HepG2 (cell line): ENCODE measurements around the gene PNKD. TPM values are rescaled to one million over a fixed set of nuclear protein-coding genes. Genes with fewer than 3 reads are reported as not detected.

ENCODE experiments used
- CBX2 ChIP-seq, 2 experiments: fragments of 200-600 bp in 1 of 2; sonication (generic); formaldehyde crosslinking in 1 of 2; IDR thresholded peaks; 2 replicates each; pipeline versions ENCODE4 v1.7.0 to v1.8.1; 2018 to 2022; ENCODE audit warnings: low read depth in 2 of 2, low read length in 1 of 2, mild to moderate bottlenecking in 1 of 2, missing genetic modification reagents in 1 of 2
- HOXA9 ChIP-seq: sonication (generic); formaldehyde crosslinking; IDR thresholded peaks from 2 replicates; pipeline ENCODE4 v1.8.1; 2022; ENCODE audit warnings: missing genetic modification reagents, mild to moderate bottlenecking, moderate library complexity, borderline replicate concordance
- KDM3A ChIP-seq: IDR thresholded peaks from 2 replicates; pipeline ENCODE4 v1.6.1; 2018; ENCODE audit warnings: low read depth, missing compliant biosample characterization
- MBD4 ChIP-seq: IDR thresholded peaks from 2 replicates; pipeline ENCODE4 v1.6.1; 2012; ENCODE audit warnings: low read length, inconsistent platforms, borderline replicate concordance
- MED8 ChIP-seq: sonication (generic); formaldehyde crosslinking; IDR thresholded peaks from 2 replicates; pipeline ENCODE4 v1.8.1; 2023; ENCODE audit warnings: mild to moderate bottlenecking, missing genetic modification reagents; ENCODE audit not compliant: insufficient replicate concordance
- MIER2 ChIP-seq: IDR thresholded peaks from 2 replicates; pipeline ENCODE4 v1.6.1; 2016; ENCODE audit warnings: missing biosample characterization, missing genetic modification reagents
- NAIF1 ChIP-seq: sonication (generic); formaldehyde crosslinking; IDR thresholded peaks from 2 replicates; pipeline ENCODE4 v1.5.0; 2020; ENCODE audit warnings: mild to moderate bottlenecking, missing genetic modification reagents, borderline replicate concordance
- NFYB ChIP-seq: sonication (generic); formaldehyde crosslinking; IDR thresholded peaks from 2 replicates; pipeline ENCODE4 v1.4.0; 2020; ENCODE audit warnings: missing genetic modification reagents
- PAF1 ChIP-seq: IDR thresholded peaks from 2 replicates; pipeline ENCODE4 v1.6.1; 2016; ENCODE audit warnings: missing genetic modification reagents, missing compliant biosample characterization
- STAG1 ChIP-seq: sonication (generic); formaldehyde crosslinking; IDR thresholded peaks from 2 replicates; pipeline ENCODE4 v1.4.0; 2020; ENCODE audit warnings: missing genetic modification reagents
- TARDBP ChIP-seq: sonication (generic); formaldehyde crosslinking; IDR thresholded peaks from 2 replicates; pipeline ENCODE4 v1.8.0; 2022; ENCODE audit warnings: mild to moderate bottlenecking, missing genetic modification reagents
- ZFP91 ChIP-seq: sonication (generic); formaldehyde crosslinking; IDR thresholded peaks from 2 replicates; pipeline ENCODE4 v1.9.0; 2022; ENCODE audit warnings: missing genetic modification reagents, mild to moderate bottlenecking, borderline replicate concordance
- ZNF343 ChIP-seq: sonication (generic); formaldehyde crosslinking; IDR thresholded peaks from 2 replicates; pipeline ENCODE4 v1.4.0; 2020; ENCODE audit warnings: mild to moderate bottlenecking, missing genetic modification reagents
- ZNF354B ChIP-seq: sonication (generic); formaldehyde crosslinking; IDR thresholded peaks from 2 replicates; pipeline ENCODE4 v1.8.0; 2022; ENCODE audit warnings: mild to moderate bottlenecking, missing genetic modification reagents
- ZNF564 ChIP-seq: sonication (generic); formaldehyde crosslinking; IDR thresholded peaks from 2 replicates; pipeline ENCODE4 v1.8.1; 2023; ENCODE audit warnings: mild to moderate bottlenecking, missing genetic modification reagents
- ZNF761 ChIP-seq: sonication (generic); formaldehyde crosslinking; conservative IDR thresholded peaks from 2 replicates; pipeline ENCODE4 v1.4.0; 2020; ENCODE audit warnings: mild to moderate bottlenecking, missing genetic modification reagents
- ZNF790 ChIP-seq: sonication (generic); formaldehyde crosslinking; IDR thresholded peaks from 2 replicates; pipeline ENCODE4 v1.8.0; 2022; ENCODE audit warnings: missing genetic modification reagents, mild to moderate bottlenecking, borderline replicate concordance
- ZZZ3 ChIP-seq: sonication (generic); formaldehyde crosslinking; IDR thresholded peaks from 2 replicates; pipeline ENCODE4 v1.4.0; 2020; ENCODE audit warnings: missing genetic modification reagents, mild to moderate bottlenecking, borderline replicate concordance
- polyA plus RNA-seq, 8 experiments: library from polyadenylated mRNA; depleted of rRNA in 3 of 8; stranded (reverse) in 7 of 8; unstranded in 1 of 8; fragments of >200 nt; fragmentation: Illumina TruSeq in 4 of 8; extraction: Trizol in 4 of 8; gene quantifications; 2 replicates each; pipeline versions ENCODE4 v1.2.1 to v1.2.3, GENCODE V29; 2011 to 2016; ENCODE audit warnings: low read depth in 4 of 8, missing spikeins in 1 of 8, mixed read lengths in 1 of 8; ENCODE audit not compliant: insufficient read depth in 1 of 8
- total RNA-seq, 5 experiments: library from RNA; depleted of rRNA; stranded (reverse); fragments of >200 nt; fragmentation: Illumina TruSeq; extraction: Trizol; gene quantifications; 2 replicates each; pipeline ENCODE4 v1.2.3, GENCODE V29; 2016; ENCODE audit warnings: low read depth in 1 of 5
- TF ChIP-seq, protein P1 (sequence below): sonication (generic); formaldehyde crosslinking; IDR thresholded peaks from 2 replicates; pipeline ENCODE4 v1.4.0; 2020; ENCODE audit warnings: missing genetic modification reagents
- TF ChIP-seq, protein P2 (sequence below): IDR thresholded peaks from 2 replicates; pipeline ENCODE4 v1.6.1; 2012; ENCODE audit warnings: low read length, improper control_type of control experiment
- TF ChIP-seq, protein P3 (sequence below): sonication (generic); formaldehyde crosslinking; IDR thresholded peaks from 2 replicates; pipeline ENCODE4 v1.8.0; 2022; ENCODE audit warnings: missing genetic modification reagents, mild to moderate bottlenecking, borderline replicate concordance

Gene PNKD
- total and polyA plus RNA-seq, 2 of the 13 experiments (the other 11 are each of a cell fraction or from before 2014, with no cell fraction given) = 55.9 to 80.4 TPM

DNA sequence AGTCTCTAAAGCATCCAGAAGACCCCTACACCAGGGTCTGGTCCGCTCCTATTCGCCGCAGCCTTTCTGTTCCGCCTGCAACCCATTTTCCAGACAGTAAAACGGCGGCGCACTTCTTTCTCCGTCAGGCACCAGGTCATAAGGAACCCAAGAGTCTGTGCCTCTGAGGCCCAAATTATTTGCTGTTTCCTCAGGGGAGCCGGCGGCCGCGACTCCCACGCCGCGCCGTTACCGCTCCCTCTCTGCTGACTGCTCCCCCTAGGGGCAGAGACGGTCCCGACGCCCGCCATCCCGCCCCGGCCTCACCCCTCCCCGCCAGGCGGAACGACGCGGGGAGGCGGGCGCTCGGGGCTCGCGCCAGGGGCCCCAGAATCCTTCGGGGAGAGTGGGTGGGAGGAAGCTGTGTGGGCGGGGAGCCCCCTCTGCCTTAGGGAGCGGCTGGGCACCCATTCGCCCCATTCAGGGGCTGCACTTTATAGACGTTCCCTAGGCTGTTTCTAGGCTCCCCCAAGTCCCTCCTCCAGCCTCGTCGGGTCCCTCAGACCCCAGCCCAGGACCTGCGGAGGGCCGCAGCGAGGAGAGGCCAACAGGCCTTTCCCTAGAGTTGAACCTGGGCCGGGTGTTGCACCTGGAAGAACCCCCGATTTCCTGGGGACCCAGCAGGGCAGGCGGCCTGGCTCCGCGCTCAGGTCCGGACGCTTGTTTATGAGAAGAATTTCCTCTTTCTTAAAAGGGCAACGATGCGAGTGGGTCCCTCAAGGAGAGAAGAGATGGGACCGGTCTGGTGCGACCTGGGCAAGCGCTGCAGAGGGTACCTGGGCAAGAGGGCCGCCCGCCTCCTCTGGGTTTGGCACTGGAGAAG lies 125.7 kb downstream of the PNKD start (continued):
- TF ChIP-seq ZNF790 (CRISPR knock-in tag) (peak; percentile 93), STAG1 (CRISPR knock-in tag) (peak; percentile 86), HOXA9 (CRISPR knock-in tag) (no peak), KDM3A (CRISPR knock-in tag) (peak; percentile 99), ZNF761 (peak; percentile 84), NAIF1 (peak; percentile 80; the same call in 1 of the 2 replicates), ZFP91 (CRISPR knock-in tag) (peak; percentile 97), ZNF354B (CRISPR knock-in tag) (no peak), MED8 (CRISPR knock-in tag) (peak; percentile 92), CBX2 (IDR thresholded peaks at IDR 0.05; ENCODE audit: low read depth, low read length) (no peak), CBX2 (CRISPR knock-in tag; IDR thresholded peaks at IDR 0.05; ENCODE audit: low read depth) (peak; percentile 88; the same call in 1 of the 2 replicates), PAF1 (CRISPR knock-in tag) (no peak), ZNF564 (CRISPR knock-in tag) (peak; percentile 70; the same call in 1 of the 2 replicates), ZNF343 (CRISPR knock-in tag) (peak; percentile 91), ZZZ3 (peak; percentile 91), MIER2 (CRISPR knock-in tag) (peak; percentile 52; the same call in 1 of the 2 replicates), MBD4 (no peak), TARDBP (peak; percentile 86), NFYB (peak; percentile 34)
- TF ChIP-seq, protein P1, sequence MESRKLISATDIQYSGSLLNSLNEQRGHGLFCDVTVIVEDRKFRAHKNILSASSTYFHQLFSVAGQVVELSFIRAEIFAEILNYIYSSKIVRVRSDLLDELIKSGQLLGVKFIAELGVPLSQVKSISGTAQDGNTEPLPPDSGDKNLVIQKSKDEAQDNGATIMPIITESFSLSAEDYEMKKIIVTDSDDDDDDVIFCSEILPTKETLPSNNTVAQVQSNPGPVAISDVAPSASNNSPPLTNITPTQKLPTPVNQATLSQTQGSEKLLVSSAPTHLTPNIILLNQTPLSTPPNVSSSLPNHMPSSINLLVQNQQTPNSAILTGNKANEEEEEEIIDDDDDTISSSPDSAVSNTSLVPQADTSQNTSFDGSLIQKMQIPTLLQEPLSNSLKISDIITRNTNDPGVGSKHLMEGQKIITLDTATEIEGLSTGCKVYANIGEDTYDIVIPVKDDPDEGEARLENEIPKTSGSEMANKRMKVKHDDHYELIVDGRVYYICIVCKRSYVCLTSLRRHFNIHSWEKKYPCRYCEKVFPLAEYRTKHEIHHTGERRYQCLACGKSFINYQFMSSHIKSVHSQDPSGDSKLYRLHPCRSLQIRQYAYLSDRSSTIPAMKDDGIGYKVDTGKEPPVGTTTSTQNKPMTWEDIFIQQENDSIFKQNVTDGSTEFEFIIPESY (CRISPR knock-in tag) = peak; percentile 48; the same call in 1 of the 2 replicates
- TF ChIP-seq, protein P2, sequence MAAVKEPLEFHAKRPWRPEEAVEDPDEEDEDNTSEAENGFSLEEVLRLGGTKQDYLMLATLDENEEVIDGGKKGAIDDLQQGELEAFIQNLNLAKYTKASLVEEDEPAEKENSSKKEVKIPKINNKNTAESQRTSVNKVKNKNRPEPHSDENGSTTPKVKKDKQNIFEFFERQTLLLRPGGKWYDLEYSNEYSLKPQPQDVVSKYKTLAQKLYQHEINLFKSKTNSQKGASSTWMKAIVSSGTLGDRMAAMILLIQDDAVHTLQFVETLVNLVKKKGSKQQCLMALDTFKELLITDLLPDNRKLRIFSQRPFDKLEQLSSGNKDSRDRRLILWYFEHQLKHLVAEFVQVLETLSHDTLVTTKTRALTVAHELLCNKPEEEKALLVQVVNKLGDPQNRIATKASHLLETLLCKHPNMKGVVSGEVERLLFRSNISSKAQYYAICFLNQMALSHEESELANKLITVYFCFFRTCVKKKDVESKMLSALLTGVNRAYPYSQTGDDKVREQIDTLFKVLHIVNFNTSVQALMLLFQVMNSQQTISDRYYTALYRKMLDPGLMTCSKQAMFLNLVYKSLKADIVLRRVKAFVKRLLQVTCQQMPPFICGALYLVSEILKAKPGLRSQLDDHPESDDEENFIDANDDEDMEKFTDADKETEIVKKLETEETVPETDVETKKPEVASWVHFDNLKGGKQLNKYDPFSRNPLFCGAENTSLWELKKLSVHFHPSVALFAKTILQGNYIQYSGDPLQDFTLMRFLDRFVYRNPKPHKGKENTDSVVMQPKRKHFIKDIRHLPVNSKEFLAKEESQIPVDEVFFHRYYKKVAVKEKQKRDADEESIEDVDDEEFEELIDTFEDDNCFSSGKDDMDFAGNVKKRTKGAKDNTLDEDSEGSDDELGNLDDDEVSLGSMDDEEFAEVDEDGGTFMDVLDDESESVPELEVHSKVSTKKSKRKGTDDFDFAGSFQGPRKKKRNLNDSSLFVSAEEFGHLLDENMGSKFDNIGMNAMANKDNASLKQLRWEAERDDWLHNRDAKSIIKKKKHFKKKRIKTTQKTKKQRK = no peak
- TF ChIP-seq, protein P3, sequence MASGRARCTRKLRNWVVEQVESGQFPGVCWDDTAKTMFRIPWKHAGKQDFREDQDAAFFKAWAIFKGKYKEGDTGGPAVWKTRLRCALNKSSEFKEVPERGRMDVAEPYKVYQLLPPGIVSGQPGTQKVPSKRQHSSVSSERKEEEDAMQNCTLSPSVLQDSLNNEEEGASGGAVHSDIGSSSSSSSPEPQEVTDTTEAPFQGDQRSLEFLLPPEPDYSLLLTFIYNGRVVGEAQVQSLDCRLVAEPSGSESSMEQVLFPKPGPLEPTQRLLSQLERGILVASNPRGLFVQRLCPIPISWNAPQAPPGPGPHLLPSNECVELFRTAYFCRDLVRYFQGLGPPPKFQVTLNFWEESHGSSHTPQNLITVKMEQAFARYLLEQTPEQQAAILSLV (CRISPR knock-in tag) = peak; percentile 90
